AG04450 (cell line): ENCODE results near the gene CD24. TPM values are rescaled to one million over a fixed set of nuclear protein-coding genes. Genes with fewer than 3 reads are reported as not detected.
A peak's percentile ranks its signal among the peaks of the same experiment; 100 is the strongest.
"Not testable (repeated sequence)": the region's sequence is repeated elsewhere in the genome, so short reads cannot be mapped to it uniquely, and the experiment has no call there.

Experiments
- CTCF ChIA-PET: fragments of 300-600, 350-600 bp; formaldehyde crosslinking; extraction: SDS; loops from one replicate; lab custom pipeline; 2022; ENCODE audit warnings: antibody characterized with exemption, inconsistent platforms; lab: Charles Lee
- POLR2A ChIA-PET: fragments of 350-600 bp; formaldehyde crosslinking; extraction: SDS; loops from one replicate; lab custom pipeline; 2021; ENCODE audit warnings: antibody characterized with exemption, inconsistent platforms; lab: Yijun Ruan, JAX
- DNase-seq: peaks from one replicate; pipeline ENCODE4 v3.0.0-alpha.2; 2011; ENCODE audit warnings: low read depth, low spot score
- H3K27ac ChIP-seq: one replicate; pipeline ENCODE4 v1.5.1; 2012; ENCODE audit warnings: low read depth, low read length, control low read depth
- H3K27me3 ChIP-seq: one replicate; pipeline ENCODE4 v1.6.0; 2012; ENCODE audit warnings: low read length; ENCODE audit not compliant: control insufficient read depth, insufficient read depth
- H3K4me3 ChIP-seq: 2 replicates; pipeline ENCODE4 v1.5.1; 2011; ENCODE audit warnings: mild to moderate bottlenecking, low read depth, low read length, control low read depth
- H3K9me3 ChIP-seq: 2 replicates; pipeline ENCODE4 v1.5.1; 2012; ENCODE audit warnings: low read length; ENCODE audit not compliant: control insufficient read depth, insufficient read depth
- CTCF ChIP-seq: IDR thresholded peaks from 2 replicates; pipeline ENCODE4 v1.5.1; 2011; ENCODE audit warnings: low read depth, low read length, control low read depth, inconsistent platforms
- polyA minus RNA-seq: library from RNA; depleted of rRNA, polyadenylated mRNA; stranded (reverse); fragments of >200 nt; gene quantifications from 2 replicates; pipeline ENCODE4 v1.2.3, GENCODE V29; 2011; rRNA and poly(A)+ RNA removed
- polyA plus RNA-seq: library from polyadenylated mRNA; depleted of rRNA; stranded (reverse); fragments of >200 nt; gene quantifications from 2 replicates; pipeline ENCODE4 v1.2.3, GENCODE V29; 2011; rRNA removed

Gene CD24, protein sequence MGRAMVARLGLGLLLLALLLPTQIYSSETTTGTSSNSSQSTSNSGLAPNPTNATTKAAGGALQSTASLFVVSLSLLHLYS
- polyA plus RNA-seq, result 0.09 and 0.89 TPM in 2 replicates
- 0.28 and 0.83 TPM in 2 replicates for polyA minus RNA-seq

DNA sequence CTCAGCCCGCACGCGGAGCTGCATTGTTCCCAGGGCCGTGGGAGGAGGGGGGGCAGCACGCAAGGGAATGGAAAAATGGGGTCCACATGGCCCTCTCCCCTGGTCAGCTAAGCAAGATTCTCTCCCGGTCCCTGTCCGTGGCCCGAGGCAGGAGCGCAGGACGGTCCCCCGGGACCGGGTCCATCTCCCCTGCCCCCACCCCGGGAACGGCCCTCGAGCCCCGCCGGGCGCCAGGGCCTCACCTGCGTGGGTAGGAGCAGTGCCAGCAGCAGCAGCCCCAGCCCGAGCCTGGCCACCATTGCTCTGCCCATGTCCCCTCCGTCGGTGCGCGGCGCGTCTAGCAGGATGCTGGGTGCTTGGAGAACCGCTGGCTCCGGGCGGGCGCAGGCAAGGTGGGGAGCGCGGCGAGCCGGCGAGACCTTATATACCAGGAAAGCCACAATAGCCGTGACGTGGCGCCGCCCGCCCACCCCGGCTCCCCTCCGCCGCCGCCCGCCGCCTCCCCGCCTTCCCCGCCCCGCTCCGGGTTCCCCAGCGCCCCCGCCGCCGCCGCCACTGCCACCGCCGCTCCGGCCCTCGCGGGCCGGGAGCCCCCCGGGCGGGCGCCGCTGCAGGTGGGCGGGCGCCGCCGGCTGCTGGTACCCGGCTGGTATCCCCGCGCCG lies at the start of gene CD24:
Gene CD24 (minus strand): TSS at position 394 of the 663 bp plus-strand sequence. CDS start 83 bp downstream, at position 311.
- POLR2A ChIA-PET, result no interaction called here
- CTCF ChIA-PET, result no interaction called here
- H3K4me3 ChIP-seq, result peak within 1 kb of the TSS; percentile 40
- DNase-seq, result no peak
- H3K9me3 ChIP-seq, result no peaks in the 10 kb centered on the region
- TF ChIP-seq CTCF, result no peak
- H3K27me3 ChIP-seq, result peaks cover 52% of the 10 kb centered on the region
- no peak within 1 kb of the TSS for H3K27ac ChIP-seq

- no peak for DNase-seq
- CTCF ChIA-PET, result interaction anchor here (1.0 kb wide), 1 partner anchor 28 kb away, joined by 5 read pairs; no protein-coding TSS in a partner anchor
- no peak for TF ChIP-seq CTCF
- Histone ChIP-seq H3K27ac (no peak overlapping the region), H3K4me3 (no peak overlapping the region), H3K9me3 (no peaks in the 10 kb centered on the region), H3K27me3 (no peaks in the 10 kb centered on the region)
- POLR2A ChIA-PET, result no interaction called here
Observed at GRCh38 chr6:107021446-107022185, 47.1 kb upstream of the CD24 start.

- POLR2A ChIA-PET, result no interaction called here
- no peak for DNase-seq
- TF ChIP-seq CTCF, result no peak
- no peak overlapping the region for H3K4me3 ChIP-seq
- CTCF ChIA-PET, result no interaction called here
- no peaks in the 10 kb centered on the region for H3K27me3 ChIP-seq
- H3K9me3 ChIP-seq, result no peaks in the 10 kb centered on the region
- no peak overlapping the region for H3K27ac ChIP-seq
Observed at GRCh38 chr6:107020239-107020638, 45.7 kb upstream of the CD24 start.

GRCh38 chr6:107019628-107020027 lies 45.1 kb upstream of the CD24 start:
- H3K4me3 ChIP-seq, CTCF ChIA-PET, H3K27ac ChIP-seq, POLR2A ChIA-PET, H3K9me3 ChIP-seq, DNase-seq, H3K27me3 ChIP-seq: not testable (repeated sequence)

- no peaks in the 10 kb centered on the region for H3K9me3 ChIP-seq
- TF ChIP-seq CTCF, result no peak
- DNase-seq, result no peak
- POLR2A ChIA-PET, result no interaction called here
- no peak overlapping the region for H3K27ac ChIP-seq
- CTCF ChIA-PET, result no interaction called here
- H3K27me3 ChIP-seq, result no peaks in the 10 kb centered on the region
- H3K4me3 ChIP-seq, result no peak overlapping the region
Observed at GRCh38 chr6:107019047-107019446, 44.5 kb upstream of the CD24 start.
